ENCODE results near the gene HPRT1.

HPRT1 gene

DNA sequence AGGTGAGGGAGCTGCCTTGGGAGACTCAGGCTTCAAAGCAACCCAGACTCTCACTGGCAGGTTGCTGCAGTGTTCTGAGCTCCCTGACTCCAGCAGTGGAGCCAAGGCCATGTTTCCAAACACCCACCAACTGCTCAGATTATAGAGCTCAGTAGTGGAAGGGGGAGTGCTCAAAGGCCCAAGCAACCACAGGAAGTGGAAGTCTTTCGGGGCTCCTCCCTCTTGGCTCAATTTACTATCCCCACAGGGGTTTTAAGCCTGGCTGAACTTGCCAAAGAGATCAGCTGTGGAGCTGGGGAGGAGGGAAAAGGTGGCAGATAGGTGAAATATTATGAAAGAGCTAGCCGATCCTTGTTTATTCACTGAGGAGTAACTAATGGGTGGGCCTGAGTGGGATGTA, 82.5 kb downstream of the HPRT1 start:
- H3K4me3 ChIP-seq (ENCODE audit: low read depth, low read length), result no peak overlapping the region

- no peak overlapping the region for H3K4me3 ChIP-seq (ENCODE audit: low read depth, low read length)
Observed at GRCh38 chrX:134543288-134543687, 83.3 kb downstream of the HPRT1 start.

DNA sequence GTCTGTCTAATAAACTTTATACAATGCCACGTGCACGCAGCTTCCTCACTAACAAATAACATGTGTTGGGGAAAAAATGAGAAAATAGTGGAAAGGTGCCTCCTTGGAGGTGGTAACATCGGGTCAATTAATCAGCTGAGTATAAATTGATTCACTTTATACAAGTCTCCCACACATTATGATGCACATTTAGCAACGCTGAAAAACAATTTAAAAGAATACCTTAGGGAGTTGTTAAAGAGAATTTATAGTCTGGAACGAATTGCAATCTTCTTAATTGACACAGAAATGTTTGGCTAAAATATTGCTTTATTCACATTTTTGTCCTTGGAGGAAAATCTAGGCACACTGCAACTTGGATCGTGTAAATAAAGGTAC, 84.2 kb downstream of the HPRT1 start:
- no peak overlapping the region for H3K4me3 ChIP-seq (ENCODE audit: low read depth, low read length)

DNA sequence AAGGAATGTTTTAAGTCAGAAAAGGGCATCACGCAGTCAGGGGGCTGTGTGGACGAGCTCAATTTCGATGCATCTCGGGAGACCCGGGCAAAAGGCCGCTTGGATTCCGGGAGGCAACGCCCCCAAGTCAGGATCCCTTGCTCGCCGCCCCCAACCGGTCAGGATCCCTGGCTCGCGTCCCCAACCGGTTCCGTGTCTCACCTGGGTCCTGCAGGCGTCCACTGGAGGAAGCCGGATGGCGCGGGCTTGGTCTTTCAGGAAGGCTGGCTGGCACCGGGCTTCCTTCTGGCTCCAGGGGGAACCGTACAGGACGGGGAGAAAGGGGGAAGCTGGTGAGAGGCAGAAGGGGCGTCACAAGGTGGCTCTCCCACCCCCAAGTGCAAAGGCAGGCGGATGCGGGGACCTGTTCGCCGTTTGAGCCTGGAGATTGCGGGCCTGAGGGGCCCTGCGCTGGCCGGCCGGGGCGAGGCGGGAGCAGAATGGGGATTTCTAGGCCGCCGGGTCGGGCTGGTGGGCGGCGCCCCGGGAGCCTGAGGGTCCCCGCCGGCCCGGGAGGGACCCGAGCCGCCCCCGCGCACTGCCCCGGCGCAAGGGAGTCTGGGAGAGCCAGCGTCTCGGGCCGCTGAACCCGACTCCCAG, 84.7 kb downstream of the HPRT1 start:
- peak overlapping the region; percentile 8 for H3K4me3 ChIP-seq (ENCODE audit: low read depth, low read length)

- no peak overlapping the region for H3K4me3 ChIP-seq (ENCODE audit: low read depth, low read length)
Observed at GRCh38 chrX:134545510-134545909, 85.5 kb downstream of the HPRT1 start.

DNA sequence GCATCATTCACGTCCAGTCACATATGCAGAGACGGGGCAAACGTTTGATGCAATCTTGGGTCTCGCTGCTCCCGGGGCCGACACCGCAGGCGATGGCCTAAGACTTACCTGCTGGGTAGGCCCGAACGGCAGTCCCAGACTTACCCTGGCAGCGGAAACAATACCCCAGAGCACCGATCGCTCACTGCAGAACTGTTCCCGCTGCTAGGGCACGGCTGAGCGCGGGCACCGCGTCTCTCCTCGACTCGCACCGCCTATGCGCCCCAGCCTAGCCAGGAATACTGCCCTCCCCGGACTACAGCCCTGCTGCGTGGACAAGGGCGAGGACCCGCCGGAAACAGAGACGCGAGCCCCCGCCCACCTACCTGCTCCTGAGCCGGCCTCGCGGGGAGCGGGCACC, 86.2 kb downstream of the HPRT1 start:
- H3K4me3 ChIP-seq (ENCODE audit: low read depth, low read length), result no peak overlapping the region

DNA sequence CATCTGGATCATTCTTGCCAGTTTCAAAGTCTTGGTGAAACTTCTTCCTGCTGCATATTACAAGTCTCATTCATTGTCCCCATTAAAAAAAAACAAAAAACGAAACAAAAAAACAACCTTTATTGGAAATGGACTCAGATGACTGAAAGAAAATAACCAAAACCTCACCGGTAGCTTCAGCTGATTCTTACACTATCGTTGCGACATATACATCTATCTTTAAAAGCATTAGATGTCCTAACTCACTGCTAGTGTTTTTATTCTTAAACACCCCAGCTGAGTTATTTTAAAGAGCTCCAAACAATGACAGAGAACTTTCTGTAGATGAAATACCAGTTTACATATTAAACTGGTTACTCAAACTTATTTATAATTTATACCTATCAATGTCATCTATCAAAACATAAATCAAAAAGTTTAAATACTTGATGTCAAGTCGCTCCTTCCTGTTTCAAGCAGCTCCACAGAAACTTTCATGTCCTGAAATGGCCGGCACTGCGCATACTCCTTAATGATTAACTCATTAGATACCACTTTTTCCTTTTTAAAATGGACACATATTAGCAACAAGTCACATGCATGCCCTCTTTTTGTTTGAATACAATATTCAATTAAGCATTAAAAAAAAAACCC, 87.2 kb downstream of the HPRT1 start:
- H3K4me3 ChIP-seq (ENCODE audit: low read depth, low read length), result no peak overlapping the region

GRCh38 chrX:134548257-134549201, 88.6 kb downstream of the HPRT1 start:
- peak overlapping the region; percentile 47 for H3K4me3 ChIP-seq (ENCODE audit: low read depth, low read length)
